HG02642 (cell line): Measurements from ENCODE around the gene CBLB.
"Not testable (repeated sequence)": the region's sequence is repeated elsewhere in the genome, so short reads cannot be mapped to it uniquely, and the experiment has no call there.

ENCODE experiments used
- ATAC-seq: cut with Tn5 transposase; IDR thresholded peaks from one replicate; pipeline ENCODE4 v1.9.1; 2021; ENCODE audit warnings: mild to moderate bottlenecking; ENCODE audit not compliant: unreplicated experiment, poor library complexity

Gene CBLB

DNA sequence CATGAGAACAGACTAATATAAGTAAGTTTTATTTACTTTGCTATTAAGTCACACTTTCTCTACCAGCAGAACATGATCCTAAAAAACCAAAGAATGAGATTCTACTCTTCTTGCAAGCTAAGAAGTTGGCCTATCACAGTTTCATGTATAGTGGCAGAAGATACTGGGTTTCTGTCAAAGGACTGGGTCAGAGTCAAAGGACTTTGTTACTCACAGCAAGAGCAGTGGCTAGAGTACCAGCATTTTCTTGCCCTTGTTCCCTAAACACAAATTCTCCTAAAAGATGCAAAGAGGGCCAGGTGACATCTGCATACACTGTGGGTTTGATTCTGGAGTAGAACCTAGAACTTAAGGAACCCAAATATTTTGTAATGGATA is 105.2 kb downstream of the CBLB start:
- ATAC-seq = no peak

DNA sequence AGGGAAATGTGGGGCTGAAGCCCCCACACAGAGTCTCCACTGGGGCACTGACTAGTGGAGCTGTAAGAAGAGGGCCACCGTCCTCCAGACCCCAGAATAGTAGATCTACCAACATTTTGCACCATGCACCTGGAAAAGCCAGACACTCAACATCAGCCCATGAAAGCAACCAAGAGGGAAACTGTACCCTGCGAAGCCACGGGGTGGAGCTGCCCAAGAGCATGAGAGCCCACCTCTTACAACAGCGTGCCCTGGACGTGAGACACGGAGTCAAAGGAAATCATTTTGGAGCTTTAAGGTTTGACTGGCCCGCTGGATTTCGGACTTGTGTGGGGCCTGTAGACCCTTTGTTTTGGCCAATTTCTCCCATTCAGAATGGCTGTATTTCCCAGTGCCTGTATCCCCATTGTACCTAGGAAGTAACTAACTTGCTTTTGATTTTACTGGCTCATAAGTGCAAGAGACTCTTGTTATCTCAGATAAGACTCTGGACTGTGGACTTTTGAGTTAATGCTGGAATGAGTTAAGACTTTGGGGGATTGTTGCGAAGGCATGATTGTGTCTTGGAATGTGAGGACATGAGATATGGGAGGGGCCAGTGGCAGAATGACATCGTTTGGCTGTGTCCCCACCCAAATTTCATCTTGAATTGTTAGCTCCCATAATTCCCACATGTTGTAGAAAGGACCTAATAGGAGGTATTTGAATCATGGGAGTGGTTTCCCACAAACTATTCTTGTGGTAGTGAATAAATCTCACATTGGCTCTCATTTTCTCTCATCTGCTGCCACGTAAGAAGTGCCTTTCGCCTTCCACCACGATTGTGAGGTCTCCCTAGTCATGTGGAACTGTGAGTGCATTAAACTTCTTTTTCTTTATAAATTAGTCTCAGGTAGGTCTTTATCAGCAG is 105.8 kb downstream of the CBLB start:
- no peak for ATAC-seq

DNA sequence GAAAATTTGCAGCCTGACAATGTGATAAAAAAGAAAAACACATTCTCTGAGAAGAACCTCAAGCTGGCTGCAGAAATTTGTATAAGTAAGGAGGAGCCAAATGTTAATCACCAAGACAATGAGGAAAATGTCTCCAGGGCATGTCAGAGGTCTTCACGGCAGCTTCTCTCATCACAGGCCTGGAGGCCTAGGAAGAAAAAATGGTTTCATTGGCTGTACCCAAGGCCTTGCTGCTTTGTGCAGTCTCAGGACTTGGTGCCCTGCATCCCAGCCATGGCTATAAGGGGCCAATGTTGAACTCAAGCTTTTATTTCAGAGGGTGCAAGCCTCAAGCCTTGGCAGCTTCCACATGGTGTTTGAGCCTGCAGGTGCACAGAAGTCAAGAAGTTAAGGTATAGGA is 106.6 kb downstream of the CBLB start:
- ATAC-seq = not testable (repeated sequence)

DNA sequence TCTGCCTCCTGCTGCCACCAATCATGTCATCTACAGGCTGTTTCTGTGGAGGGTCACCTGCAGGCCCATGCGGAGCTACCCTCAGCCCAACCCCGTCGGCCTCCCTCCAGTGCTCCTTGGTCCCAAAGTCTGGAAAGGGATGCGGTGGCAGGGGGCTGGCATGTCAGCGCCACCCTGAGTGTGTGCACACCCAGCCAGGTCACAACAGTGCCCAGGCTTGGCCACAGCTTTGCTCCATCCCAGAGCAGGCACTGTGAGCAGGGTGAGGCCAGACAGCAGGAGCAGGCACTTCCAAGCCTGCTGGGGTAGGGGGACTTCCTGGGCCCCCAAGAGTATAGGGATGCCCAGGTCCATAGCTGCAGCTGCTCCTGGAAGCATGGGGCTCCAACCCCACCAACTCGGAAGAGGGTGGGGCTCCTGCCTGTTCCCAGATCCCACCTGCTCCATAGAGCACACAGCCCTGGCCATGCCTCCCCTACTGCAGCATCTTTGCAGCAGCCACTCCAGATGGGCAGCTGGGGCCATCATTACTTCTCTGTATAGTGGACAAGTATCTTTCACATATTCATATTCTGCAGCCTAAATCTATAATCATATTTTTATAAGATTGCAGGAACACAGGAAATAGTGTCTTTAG is 109.3 kb downstream of the CBLB start:
- no peak for ATAC-seq

DNA sequence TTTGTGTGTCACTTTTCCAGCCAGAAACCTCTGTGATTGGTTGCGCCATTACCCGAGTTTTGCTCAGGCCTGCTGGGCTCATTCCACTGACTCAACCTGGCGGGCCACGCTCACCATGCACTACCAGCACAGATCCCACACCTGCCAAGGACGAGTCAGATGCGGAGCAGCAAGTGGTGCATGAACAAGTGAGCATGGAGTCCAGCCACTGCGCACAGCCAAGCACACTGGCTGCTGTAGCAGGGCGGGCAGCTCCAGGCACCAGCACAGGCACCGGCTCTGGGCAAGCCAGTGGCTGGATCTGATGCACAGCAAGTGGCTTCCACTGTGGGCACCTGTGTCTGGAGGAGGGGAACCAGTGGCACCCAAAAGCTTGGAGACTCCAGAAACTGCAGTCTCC is 110.4 kb downstream of the CBLB start:
- no peak for ATAC-seq

DNA sequence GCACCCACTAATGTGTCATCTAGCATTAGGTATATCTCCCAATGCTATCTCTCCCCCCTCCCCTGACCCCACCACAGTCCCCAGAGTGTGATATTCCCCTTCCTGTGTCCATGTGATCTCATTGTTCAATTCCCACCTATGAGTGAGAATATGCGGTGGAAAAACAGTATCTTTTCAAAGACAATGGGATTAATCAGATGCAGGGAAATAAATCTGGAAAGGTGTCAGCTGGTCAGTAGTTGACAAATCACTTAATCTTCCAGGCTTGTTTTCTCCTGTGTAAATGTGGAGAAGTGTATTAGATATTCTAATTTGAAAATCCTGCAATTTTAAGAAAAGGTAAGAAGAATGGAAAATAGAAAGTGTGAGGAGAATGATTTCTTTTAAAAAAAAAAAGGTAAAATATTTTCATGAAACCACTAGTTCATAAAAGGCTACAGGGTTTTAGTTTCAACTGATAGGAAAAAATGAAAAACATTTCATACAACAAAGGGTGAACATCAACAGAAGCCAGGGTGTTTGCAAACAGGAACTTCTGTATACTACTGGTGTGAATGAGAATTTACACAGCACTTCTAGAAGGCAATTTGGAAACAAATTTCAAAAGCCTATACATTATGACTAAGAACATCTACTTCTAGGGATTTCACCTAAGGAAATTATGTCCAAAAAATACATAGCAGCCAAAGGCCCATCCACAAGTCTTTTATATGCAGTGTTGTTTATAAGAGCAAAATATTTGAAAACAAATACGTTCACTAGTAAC is 113.5 kb downstream of the CBLB start:
- no peak for ATAC-seq

DNA sequence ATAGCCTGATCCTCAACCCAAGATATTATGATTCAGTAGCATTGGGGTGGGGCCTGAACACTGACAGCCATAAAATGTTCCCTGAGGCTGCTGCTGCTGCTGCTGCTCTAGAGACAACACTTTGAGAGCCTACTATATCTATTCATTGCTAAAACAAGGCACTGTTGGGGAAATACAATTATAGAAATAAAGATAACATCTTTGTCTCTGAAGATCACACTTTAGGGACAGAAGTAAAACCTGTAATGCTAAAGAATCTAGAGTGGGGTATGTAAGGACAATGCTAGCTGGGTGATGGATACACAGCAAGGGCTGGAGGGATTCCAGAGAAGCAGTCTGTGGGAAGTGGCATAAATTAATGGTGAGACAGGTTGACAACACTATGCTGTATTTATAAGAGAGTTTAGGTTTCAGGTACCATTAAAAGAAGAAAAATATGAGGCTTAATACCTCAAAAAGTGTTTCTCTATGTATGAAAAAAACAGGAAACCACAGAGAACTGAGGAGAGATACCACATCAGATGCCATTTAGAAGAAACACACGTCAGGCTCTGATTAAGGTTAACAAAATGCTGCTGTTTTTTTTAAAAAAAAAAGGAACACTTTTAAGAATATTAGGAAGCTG is 115.9 kb downstream of the CBLB start:
- no peak for ATAC-seq

DNA sequence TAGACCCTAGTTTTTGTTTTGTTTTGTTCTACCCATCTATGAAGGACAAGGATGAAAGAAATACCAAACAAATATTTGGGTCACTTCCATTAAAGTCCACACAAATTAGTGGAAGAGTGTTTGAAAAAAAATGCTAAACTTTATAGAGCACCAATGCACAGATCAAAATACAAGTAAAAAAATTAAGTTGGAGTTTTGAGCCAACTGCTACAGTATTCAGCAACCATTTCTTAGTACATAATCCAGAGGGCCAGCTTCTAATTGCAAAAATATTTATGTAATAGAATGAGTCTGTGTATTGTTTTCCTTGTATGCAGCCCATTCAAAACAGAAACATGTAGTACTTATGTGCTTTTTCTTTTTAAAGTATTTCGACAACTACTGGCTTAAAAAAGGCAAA is 121.1 kb downstream of the CBLB start:
- ATAC-seq = no peak

DNA sequence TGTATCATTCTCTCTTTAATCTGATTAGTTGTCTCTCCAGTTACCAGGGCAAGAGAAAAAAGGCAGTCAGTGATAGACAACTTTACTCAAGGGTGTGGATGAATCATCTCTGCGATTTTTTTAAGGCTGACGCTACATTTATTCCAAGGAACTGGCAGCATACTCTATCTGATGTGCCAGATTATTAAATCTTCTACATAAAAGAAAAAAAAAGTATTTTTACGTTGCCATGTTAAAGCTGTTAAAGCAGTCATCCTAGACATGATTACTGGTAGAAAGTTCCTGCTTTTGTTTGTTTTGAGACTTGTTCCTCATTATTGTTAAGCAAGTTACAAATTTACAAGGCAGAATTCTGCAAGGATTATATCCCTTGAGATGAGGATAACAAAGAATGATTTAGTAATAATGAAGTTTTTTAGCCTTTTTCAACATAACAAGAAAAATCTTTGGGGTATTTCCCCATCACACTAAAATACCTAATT is 121.7 kb downstream of the CBLB start:
- no peak for ATAC-seq

DNA sequence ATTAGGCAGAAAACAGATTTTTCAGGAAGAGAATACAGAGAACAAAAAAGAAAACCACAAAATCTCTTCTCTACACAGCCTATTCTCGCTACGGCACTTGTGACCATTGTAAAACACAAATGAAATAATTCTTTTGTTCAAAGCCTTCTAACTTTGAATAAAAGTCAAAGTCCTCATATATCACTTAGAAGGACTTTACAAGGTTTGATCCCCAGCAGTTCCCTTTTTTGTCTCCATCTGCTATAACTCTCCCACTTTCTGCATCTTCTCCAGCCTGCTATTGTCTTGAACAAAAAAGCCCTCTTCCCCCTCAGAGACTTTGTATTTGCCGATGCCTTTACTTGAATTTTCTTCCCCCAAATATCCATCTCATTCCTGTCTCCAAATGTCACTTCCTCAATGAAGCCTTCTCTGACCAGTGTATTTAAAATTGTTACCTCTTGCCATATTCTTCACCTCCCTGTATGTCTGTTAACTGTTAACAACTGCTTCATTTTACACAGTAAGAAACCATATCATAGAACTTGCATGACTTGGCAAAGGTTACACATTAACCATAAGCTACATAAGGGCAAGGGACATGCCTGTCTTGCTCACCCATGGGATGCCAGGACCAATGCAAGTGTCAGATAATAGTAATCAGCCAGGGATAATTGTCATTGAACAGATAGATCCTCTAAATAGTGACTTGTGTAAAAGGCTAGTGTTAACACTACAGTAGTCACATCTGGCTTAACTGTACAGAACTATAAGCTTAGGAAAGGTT is 122.4 kb downstream of the CBLB start:
- no peak for ATAC-seq

DNA sequence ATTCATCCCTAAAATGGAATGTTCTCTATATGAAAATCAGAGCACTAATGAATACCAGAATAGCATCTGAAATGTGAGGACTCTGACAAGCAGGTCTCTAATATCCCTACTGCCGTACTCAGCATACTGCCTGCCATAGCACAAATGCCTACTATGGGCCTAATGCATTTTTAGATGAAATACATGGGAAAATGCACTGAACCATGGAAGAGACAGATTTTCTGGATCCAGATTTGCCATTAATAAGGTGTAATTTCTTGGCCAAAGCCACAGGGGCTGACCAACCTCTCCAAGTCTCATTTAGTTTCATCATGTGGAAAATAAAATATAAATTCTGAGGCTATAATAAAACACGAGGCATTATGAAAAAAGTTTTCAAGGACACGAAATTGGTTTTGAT is 123.8 kb downstream of the CBLB start:
- no peak for ATAC-seq

DNA sequence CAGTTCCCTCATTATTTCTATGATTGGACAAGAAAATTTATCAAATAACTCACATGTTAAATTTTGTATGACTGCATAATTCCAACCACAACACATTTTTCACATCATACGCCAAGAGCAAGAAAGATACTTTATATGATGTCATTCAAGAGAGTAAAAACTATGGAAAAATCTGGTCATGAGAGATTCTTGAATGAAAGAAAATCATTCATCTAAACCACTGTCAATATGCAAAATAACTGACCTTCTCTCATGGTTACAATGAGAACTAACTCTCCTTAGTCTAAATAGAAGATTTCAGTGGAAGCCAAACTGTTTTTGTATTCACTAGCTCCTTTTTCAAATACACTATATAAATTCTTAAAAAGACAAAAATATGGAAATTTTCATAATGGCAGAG is 124.6 kb downstream of the CBLB start:
- ATAC-seq = no peak

DNA sequence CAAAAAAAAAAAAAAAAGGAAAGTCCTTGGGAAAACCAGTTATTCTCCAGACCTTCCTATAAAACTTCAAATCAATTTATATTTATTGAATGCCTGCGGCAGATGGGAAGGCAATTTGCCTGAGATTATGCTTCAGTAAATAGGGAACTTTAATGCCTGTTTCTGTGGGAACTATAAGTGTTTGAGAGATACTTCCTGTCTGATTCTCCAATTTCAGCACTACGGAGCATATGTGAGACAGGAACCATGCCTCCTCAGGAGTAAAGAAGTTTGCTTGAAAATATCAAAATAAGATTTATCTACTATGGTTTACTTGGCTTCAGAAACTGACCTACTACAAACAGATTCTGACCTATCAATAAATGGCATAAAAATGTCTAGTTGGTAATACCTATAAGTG is 135.5 kb downstream of the CBLB start:
- no peak for ATAC-seq

DNA sequence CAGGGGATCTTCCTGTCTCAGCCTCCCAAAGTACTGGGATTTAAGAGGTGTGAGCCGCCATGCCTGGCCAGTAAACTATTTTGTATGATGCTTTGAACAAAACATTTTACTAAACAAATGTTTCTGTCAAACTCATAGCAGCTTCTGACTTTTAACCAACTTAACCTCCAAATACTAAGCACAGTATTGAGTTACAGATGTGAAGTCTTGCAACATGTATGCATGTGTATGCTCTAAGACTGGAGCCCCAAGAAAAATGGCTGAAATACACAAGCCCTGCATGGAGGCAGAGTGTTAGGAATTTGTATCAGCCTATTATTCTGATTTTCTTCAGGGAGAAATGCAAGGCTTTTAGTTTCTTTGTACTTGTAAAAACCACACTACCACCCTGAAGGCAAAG is 137.1 kb downstream of the CBLB start:
- ATAC-seq = no peak

DNA sequence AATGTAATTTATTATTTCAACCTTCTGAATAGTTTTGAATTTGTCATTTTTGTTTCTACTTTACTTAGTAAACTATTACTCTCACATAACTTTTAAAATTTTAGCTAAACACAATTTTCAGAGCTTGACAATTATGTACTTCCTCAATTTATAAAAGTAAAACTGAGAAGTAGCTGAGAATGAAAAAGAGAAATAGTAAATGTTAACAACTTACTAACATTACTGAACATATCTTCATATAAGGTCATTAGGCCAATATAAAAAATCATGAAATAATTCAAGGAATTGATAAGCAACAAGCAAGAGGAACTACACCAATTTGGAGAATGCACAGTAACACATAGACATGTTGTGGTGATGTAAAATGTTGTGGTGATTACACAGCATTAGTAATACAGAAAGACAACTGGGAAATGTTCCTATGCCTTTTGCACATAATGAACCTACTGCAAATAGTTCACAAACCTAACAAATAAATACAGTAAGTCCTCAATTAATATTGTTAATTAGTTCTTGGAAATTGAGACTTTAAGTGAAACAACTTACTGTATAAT is 137.9 kb downstream of the CBLB start:
- ATAC-seq = no peak

DNA sequence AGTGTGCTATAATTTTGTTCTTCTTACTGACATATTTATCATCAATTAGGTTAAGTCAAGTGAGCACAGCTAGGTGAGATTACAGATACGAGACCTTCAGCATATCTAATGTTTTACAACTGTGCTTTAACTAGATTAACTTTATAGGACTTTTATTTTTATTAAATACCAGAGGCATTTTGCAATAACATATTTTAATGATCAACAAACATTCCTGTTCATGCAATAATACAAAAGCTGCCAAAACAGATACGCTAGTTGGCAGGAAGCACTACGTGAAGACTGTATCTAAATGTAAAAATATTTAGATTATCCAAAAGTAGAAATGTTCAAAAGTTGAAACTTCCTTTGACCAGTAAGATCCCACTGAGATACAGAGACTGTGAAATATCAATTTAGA is 139.1 kb downstream of the CBLB start:
- no peak for ATAC-seq

DNA sequence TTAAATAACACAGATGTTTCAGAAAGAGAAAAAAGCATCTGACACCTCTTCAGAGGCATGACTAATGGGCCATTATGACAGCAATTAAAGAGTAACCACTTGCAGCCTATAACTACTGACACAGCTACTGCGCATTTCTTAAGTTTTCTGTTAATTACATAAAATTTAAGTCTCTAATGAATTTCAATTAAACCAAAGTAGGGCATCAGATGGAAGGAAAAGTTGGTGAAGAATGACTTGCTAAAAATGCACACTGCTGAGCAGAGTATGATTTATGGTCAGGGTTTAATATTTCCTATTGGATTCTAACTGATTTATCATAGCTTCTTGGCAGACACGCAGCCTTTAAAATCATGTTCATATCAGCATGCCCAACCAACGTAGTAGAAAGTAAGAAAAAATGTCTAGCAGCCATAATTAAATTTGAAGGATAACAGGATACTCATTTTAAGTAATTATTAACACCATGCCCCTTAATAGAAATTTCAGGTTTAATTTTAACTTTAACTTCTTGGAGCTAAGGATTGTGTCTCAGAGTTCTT is 140.0 kb downstream of the CBLB start:
- ATAC-seq = no peak

DNA sequence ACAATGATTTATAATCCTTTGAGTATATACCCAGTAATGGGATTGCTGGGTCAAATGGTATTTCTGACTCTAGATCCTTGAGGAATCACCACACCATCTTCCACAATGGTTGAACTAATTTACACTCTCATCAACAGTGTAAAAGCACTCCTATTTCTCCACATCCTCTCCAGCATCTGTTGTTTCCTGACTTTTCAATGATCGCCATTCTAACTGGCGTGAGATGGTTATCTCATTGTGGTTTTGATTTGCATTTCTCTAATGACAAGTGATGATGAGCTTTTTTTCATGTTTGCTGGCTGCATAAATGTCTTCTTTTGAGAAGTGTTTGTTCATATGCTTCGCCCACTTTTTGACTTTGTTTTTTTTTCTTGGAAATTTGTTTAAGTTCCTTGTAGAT is 141.8 kb downstream of the CBLB start:
- ATAC-seq = not testable (repeated sequence)

DNA sequence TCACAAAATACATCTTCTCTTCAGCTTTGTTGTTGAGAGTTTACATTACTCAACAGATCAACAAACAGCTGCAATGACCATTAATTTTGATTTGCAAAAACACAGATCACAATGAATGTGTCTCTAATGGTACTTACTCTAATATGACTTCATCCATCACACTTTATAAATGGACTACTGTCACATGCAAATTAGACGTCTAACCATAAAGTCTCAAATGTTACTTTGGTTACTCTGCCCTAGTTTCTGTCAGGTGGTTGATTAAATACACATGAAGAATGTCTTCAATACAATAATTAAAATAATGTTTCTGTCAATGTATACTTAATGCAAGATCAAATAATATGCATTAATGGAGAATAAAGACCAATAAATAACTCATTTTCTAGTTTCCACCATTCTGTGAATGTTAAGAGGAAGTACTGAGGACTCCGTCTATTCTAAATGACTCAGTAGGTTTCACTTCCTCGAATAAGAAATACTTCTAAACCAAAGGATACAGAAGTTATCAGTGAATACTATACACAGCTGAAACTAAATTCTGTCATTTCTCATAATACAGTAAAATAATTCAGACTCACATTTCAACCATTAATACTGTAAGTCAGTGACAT is 145.8 kb downstream of the CBLB start:
- peak; percentile 100 for ATAC-seq
